Middle frontal gyrus (tissue), 1 donor: ENCODE results near the gene EXOG.
"Not testable (repeated sequence)": the region's sequence is repeated elsewhere in the genome, so short reads cannot be mapped to it uniquely, and the experiment has no call there.

Experiments
- DNase-seq: peaks from one replicate; pipeline ENCODE4 v3.0.0-alpha.2; 2015; ENCODE audit warnings: low spot score; ENCODE audit errors: extremely low spot score

The EXOG gene

DNA sequence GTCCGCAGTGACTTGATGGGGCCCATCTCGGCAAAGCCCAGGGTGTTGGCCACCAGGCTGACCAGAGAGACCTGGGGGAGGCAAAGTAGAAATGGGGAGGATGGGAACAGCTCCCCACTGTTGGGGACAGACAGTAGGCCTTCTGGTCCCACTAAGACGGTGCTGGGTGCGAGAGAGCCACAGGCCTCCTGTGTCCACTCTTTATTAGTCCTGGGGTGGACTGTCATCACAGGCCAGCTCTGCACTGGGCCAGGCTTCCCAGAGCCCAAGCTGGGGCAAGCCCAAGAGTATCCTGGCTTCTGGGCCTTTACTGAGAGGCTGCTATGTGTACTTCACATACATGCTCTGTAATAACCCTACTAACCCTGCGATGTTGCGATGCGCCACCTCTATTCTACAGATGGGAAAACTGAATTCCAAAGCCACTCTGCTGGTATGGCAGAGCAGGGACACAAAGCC is 66.4 kb downstream of the EXOG start:
- DNase-seq, result no peak

DNA sequence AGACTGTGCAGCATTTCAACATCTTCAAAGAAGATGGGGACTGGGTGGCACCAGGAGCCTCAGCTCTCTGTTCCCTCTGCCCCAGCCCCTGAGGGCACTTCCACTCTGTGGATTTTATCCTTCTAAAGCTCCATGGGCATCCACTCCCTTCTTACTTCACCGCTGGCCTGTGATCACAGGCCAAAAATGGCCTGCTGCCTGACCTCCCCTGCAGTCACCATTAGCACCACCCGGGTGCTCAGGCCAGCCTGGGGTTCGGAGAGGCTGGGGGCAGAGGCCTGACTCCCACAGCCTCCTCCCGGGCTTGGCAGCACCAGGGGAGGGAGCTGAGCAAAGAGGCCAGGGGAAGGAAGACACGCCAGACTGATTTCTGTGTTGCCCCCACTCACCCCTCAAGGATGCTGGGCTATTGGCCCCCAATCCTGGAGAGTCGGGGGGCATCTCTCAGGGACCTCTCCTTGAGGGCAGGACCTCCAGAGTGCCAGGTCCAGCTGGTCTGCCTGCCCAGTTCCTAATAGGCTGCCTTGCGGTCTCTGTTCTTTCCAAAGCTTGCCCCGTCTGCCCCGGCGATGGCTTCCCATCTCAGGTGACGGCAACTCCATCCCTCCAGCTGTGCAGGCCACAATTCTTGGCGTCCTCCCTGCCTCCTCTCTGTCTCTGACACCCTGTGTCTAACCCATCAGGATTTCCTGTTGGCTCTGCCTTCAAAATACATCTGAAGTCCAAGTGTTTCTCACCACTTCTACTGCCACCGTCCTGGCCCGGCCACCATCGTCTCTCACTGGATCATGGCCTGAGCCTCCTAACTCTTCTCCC is 67.1 kb downstream of the EXOG start:
- DNase-seq, result no peak

DNA sequence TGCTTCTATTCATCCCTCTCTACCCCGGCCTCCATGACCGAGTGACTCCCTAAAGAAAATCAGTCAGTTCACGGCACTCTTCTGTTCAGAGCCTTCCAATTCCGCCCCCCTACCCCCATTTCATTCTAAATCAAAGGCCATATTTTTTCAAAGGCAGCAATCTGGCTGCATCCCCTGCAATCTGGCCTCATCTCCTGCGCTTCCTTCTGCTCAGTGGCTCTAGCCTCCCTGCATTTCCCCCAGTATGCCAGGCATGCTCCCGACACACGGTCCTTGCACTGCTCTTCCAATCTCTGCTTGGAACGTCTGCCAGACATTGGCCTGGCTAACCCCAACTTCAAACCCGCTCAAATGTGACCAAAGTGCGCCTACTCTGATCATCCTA is 67.7 kb downstream of the EXOG start:
- DNase-seq, result no peak

DNA sequence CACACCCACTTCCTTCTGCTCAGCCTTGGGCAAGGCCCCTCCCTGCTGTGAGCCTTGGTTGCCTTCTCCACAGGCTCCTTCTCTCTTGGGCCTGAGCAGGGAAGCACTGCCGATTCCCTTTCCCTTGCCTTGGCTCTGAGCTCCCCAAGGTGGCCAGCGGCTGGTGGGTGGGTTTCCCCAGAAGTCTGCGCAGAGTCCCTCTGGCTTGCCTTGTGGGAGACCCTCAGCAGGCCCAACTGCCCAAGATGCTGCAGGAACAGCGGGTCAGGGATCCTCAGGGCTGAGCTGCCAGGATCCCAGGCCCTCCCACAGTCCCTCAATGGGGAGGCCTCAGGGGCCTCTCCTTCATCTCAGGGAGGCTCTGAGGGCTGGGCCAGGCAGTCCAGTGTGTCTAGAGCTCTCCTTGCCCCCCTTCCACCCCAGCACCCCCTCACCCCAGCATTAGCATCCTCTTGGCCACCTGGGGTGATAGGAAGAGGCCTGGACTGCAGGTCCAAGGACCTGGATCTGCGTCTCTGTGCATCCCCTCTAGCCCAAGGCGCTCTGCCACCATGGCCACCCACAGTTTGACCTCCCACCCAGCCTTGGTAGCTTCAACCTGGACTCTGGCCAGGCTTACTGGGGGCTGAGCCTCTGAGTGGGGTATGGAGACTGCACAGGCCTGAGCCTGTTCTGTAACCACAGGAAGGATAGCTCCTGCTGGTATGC is 68.6 kb downstream of the EXOG start:
- DNase-seq, result no peak

DNA sequence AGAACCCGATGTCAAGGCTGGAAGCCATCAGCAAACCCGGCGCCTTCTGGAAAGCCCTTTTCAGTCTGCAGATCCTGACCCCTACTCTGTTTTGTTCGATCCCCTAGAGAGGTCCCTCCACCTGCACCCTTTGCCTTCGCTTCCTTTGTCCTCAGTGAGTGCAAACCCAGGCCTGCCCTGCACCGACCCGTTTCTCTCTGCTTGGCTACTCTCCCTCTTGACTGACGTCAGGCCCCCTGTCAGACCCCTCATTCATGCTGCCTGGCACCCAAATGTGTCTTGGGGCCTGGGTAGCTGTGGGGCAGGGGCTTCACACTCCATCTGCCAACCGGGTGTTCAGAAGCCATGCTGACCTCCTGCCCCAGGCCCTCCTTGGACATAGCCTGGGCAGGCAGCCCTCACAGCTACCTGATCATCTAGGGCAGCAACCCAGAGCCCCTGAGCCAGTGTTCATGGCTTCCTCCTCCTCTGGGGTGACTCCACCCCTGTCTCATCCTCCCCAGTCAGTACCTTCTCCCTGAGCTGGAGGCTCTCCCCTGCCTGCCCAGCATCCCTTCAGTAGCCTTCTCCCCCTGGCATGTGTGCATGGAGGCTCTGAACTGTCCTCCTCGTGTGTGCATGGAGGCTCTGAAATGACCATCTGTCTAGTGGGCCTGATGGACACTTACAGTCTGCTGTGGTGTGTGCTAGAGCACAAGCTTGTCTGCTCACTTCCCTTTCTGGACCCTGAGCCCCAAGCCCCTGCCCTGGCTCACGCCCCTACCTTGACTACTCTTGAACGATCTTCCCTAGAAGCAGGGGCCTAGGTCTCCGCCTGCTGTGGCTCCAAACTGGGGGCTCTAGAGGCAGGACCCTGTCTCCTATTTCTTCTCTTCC is 69.4 kb downstream of the EXOG start:
- no peak for DNase-seq

DNA sequence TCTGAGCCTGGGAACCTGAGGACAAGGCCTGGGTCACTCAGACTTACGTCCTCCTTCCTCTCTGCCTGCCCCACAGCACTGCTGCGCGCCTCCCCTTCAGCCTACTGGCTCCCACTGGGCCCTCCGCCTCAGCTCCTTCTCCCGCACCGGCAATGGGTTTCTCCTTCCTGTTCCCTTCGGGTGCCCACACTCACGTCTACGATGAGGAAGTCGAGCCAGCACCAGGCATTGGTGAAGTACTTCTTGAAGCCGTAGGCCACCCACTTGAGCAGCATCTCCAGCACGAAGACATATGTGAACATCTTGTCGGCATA is 70.0 kb downstream of the EXOG start:
- DNase-seq, result no peak

DNA sequence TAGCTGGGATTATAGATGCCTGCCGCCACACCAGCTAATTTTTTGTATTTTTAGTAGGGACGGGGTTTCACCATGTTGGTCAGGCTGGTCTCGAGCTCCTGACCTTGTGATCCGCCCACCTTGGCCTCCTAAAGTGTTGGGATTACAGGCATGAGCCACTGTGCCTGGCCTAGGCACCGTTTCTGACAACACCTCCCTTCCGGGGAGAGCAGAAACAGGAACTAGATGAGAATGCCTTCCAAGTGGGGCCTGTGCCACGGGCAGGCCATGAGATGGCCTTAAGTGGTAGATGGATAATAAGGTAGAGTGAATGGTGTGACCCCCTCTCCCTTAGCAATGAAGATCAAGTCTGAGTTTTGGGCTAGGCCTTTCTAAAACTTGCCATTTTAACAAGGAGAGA is 70.7 kb downstream of the EXOG start:
- DNase-seq, result not testable (repeated sequence)

DNA sequence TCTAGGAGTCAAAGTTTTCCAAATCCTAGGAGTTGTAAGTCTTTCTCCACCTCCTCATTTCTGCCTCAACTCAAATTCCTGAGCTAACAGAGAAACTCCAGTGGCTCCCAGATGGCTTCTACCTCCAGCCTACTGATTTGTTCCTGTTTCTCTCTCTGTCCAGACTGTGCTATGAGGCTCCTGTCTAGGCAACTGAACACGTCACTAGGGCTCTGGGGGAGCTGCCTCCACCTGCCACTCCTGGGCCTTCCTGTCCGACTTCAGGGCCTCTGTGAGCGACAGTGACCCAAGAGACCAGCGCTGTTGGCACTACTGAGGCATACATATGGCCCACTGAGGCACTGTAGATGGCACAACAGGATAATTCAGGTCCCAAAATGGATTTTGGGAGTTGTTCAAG is 71.4 kb downstream of the EXOG start:
- no peak for DNase-seq

DNA sequence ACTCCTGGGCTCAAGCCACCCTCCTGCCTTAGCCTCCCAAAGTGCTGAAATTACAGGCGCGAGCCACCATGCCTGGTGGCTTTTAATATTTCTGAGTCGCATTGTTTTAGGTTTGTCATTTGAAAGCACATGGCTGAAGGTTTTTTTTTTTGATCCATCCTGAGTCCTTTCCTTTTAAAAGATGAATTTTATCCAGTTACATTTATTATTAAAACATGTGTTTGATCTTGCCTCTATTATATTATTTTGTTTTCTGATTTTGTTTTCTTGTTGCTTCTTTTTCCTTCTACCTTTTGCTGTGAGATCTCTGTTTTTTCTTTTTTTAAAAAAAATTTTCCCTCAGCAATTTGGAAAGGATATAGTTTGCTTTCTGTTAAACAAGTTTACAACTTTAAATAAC is 77.0 kb downstream of the EXOG start:
- DNase-seq, result no peak

DNA sequence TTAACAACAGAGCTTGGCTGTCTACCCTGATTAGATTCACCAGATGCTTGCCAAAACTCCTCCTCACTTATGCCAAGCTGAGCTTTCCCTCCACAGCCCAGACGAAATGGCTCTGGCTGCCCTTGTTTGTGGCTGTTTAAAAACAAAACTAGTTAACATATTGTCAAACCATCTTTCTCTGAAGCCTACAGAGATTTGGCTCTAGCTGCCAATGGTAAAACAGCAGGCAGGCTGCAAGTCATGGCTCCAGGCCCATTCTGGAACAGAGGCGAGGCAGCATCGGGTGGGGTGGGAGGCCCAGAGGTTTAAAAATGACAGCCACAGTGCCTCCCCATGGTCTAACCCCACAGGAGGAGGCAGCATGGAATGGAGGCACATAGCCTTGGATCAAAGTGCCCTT is 77.4 kb downstream of the EXOG start:
- DNase-seq, result no peak

DNA sequence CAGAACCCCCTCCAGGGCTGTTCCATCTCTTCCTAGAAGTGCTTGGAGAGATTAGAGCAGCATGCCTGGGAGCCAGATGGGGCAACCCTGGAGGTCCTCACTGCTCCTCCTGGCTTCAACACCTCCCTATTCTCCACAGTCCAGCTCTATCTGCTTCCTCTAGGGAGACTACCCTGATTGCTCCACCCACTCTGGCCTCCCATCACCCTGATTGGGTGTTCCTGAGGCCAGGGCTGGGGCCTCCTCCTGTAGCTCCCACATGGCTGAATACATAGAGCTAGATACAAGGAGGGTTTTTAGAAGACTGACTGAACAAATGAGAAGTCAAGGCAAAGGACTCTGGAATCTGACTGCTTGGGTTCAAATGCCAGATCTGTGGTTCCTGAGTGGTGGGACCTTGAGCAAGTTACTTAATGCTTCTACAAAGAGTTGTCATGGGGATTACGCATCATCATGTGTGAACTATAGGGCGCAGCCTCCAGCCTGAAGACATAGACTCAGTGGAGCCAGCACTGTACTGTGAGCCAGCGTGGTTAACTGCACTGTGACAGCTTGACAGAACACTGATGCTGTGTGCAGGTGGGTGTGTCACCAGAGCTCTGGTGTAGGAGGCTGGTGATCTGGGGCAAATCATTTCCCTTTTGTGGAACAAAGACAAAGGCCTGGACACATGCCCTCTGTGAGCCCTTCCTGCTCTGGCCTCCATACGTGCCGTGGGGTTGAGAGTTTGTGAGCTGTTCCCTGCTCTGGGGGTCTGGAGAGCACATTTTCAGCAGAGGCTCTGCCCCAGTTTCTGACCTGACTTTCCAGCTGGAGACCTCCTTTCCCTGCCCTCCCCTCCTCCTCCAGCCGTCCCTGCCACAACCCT is 78.5 kb downstream of the EXOG start:
- no peak for DNase-seq

DNA sequence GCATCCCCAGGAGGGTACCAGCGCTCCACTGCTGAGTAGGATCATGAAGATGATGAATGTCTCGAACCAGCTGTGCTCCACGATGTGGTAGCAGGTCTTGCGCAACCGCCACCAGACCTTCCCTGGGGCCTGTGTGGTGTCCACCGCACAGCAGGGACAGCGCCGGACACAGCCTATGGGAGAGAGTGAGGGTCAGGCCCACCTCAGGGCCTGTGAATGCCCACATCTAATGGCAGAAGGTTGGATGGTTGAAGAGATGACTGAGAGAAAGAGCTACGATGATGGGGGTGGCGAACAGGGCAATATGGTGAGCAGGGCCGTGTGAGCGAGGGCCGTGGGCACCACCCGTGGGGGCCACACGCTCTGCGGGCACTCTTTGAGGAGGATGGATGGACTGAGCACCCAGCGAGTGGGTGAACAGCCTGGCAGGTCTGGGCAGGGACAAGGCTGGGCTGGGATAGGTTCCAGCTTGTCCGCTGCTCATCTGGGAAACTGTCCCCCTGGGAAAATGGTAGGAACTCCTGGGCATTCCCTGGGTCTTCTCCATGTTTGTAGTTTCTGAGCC is 79.2 kb downstream of the EXOG start:
- DNase-seq, result no peak
